ENCODE measurements around the gene PANK4. TPM values are rescaled to one million over a fixed set of nuclear protein-coding genes. Genes with fewer than 3 reads are reported as not detected.

PANK4 gene
- polyA plus RNA-seq, 2 of the 4 experiments (the other 2 are of a cell fraction): 8.1 to 13.8 TPM

GRCh38 chr1:2492091-2492490, 34.3 kb downstream of the PANK4 start:
- 90% methylated on average over 5 of the region's 13 CpGs for WGBS (ENCODE audit: missing lambda C conversion rate)
- H3K4me2 ChIP-seq: no peak overlapping the region

GRCh38 chr1:2489615-2490014, 36.8 kb downstream of the PANK4 start:
- Histone ChIP-seq H3K4me1 (peaks cover 10% of the 10 kb centered on the region), H3K9me3 (peaks cover 5% of the 10 kb centered on the region; the same call in 1 of the 3 replicates), H3K27ac (no peak overlapping the region), H3K4me3 (no peak overlapping the region), H3K4me2 (no peak overlapping the region)
- TF ChIP-seq E2F6 (IDR thresholded peaks at IDR 0.05; ENCODE audit: borderline replicate concordance, low read depth) (no peak), CBX2 (IDR thresholded peaks at IDR 0.05; ENCODE audit: borderline replicate concordance, low read depth) (no peak), SMC3 (IDR thresholded peaks at IDR 0.05) (no peak), HDAC2 (IDR thresholded peaks at IDR 0.05) (no peak), MAFK (IDR thresholded peaks at IDR 0.05; ENCODE audit: partially characterized antibody) (no peak), KDM5A (IDR thresholded peaks at IDR 0.05) (no peak), EP300 (IDR thresholded peaks at IDR 0.05) (no peak), FOXS1 (CRISPR knock-in tag; IDR thresholded peaks at IDR 0.05) (no peak), KDM1A (IDR thresholded peaks at IDR 0.05; ENCODE audit: low read depth) (no peak), ZNF302 (CRISPR knock-in tag; IDR thresholded peaks at IDR 0.05) (no peak), GATA3 (IDR thresholded peaks at IDR 0.05; ENCODE audit: borderline replicate concordance) (no peak), HOXB5 (CRISPR knock-in tag; IDR thresholded peaks at IDR 0.05) (no peak)
- WGBS (ENCODE audit: missing lambda C conversion rate): 95% methylated on average over 4 of the region's 14 CpGs
- POLR2A ChIA-PET: no interaction called here
- ATAC-seq: no peak
- CTCF ChIA-PET: interaction anchor here (0.7 to 1.8 kb wide), 6 partner anchors 16 to 75 kb away, joined by 3 to 5 read pairs (median 3); no protein-coding TSS in a partner anchor
- FAIRE-seq: no peak
- DNase-seq (ENCODE audit: low read depth in 1 of 2, low spot score in 1 of 2): no peak

More at GRCh38 chr1:2492091-2492490, 34.3 kb downstream of the PANK4 start:
- ChIA-PET CTCF (no interaction called here), POLR2A (no interaction called here)
- Histone ChIP-seq H3K27ac (no peak overlapping the region), H3K9me3 (peaks cover 5% of the 10 kb centered on the region; the same call in 1 of the 3 replicates), H3K4me3 (no peak overlapping the region), H3K4me1 (peaks cover 16% of the 10 kb centered on the region)
- TF ChIP-seq ELK1 (IDR thresholded peaks at IDR 0.05; ENCODE audit: low read depth, low read length) (no peak), HMGXB4 (CRISPR knock-in tag; IDR thresholded peaks at IDR 0.05; ENCODE audit: borderline replicate concordance) (no peak), RCOR1 (IDR thresholded peaks at IDR 0.05; ENCODE audit: low read depth, low read length) (no peak), NPAS2 (CRISPR knock-in tag; IDR thresholded peaks at IDR 0.05; ENCODE audit: borderline replicate concordance) (no peak), PHF8 (IDR thresholded peaks at IDR 0.05; ENCODE audit: borderline replicate concordance, low read depth) (no peak), FOSB (CRISPR knock-in tag; IDR thresholded peaks at IDR 0.05) (no peak), BCL3 (IDR thresholded peaks at IDR 0.05) (no peak), RNF2 (IDR thresholded peaks at IDR 0.05; ENCODE audit: borderline replicate concordance, low read depth) (no peak), HOXB13 (CRISPR knock-in tag; IDR thresholded peaks at IDR 0.05; ENCODE audit: low read depth) (no peak), MAFK (IDR thresholded peaks at IDR 0.05; ENCODE audit: partially characterized antibody) (no peak)
- FAIRE-seq (no peak), DNase-seq (ENCODE audit: low read depth in 1 of 2, low spot score in 1 of 2) (no peak), ATAC-seq (no peak)

Measured in A549 (cell line).